HepG2 (cell line): Measurements from ENCODE around the gene ZNF500. TPM values are rescaled to one million over a fixed set of nuclear protein-coding genes. Genes with fewer than 3 reads are reported as not detected.
A peak's percentile ranks its signal among the peaks of the same experiment; 100 is the strongest.

Source experiments
- DMAP1 ChIP-seq: IDR thresholded peaks from 2 replicates; pipeline ENCODE4 v1.6.1; 2016
- DNMT3B ChIP-seq: conservative IDR thresholded peaks from 2 replicates; pipeline ENCODE4 v1.6.1; 2016; ENCODE audit warnings: missing biosample characterization, control low read depth
- FOXO1 ChIP-seq: sonication (generic); formaldehyde crosslinking; IDR thresholded peaks from 2 replicates; pipeline ENCODE4 v1.4.0; 2020; ENCODE audit warnings: missing genetic modification reagents
- HOXA3 ChIP-seq: sonication (generic); formaldehyde crosslinking; IDR thresholded peaks from 2 replicates; pipeline ENCODE4 v1.5.0; 2020; ENCODE audit warnings: missing genetic modification reagents
- IRF2 ChIP-seq: IDR thresholded peaks from 2 replicates; pipeline ENCODE4 v1.6.1; 2018; ENCODE audit warnings: missing genetic modification reagents, missing compliant biosample characterization
- ISL2 ChIP-seq: sonication (generic); formaldehyde crosslinking; IDR thresholded peaks from 2 replicates; pipeline ENCODE4 v1.5.0; 2020; ENCODE audit warnings: missing genetic modification reagents
- KLF13 ChIP-seq: sonication (generic); formaldehyde crosslinking; IDR thresholded peaks from 2 replicates; pipeline ENCODE4 v1.4.0; 2020; ENCODE audit warnings: mild to moderate bottlenecking, missing genetic modification reagents
- KMT2B ChIP-seq: IDR thresholded peaks from 2 replicates; pipeline ENCODE4 v1.6.1; 2016; ENCODE audit warnings: missing genetic modification reagents, missing compliant biosample characterization
- MAZ ChIP-seq, 2 experiments: sonication (generic) in 1 of 2; formaldehyde crosslinking in 1 of 2; IDR thresholded peaks; 2 replicates each; pipeline versions ENCODE4 v1.5.0 to v1.6.1; 2012 to 2020; ENCODE audit warnings: low read depth in 2 of 2, mild to moderate bottlenecking in 2 of 2, borderline replicate concordance in 1 of 2, improper control_type of control experiment in 1 of 2, low read length in 1 of 2, missing genetic modification reagents in 1 of 2, moderate library complexity in 1 of 2
- MIER3 ChIP-seq: IDR thresholded peaks from 2 replicates; pipeline ENCODE4 v1.6.1; 2016; ENCODE audit warnings: missing compliant biosample characterization, borderline replicate concordance
- NRL ChIP-seq: sonication (generic); formaldehyde crosslinking; IDR thresholded peaks from 2 replicates; pipeline ENCODE4 v1.5.0; 2020; ENCODE audit warnings: missing genetic modification reagents, mild to moderate bottlenecking, moderate library complexity, borderline replicate concordance
- PHF5A ChIP-seq: IDR thresholded peaks from one replicate; pipeline ENCODE4 v1.6.1; 2018; ENCODE audit warnings: low read depth, missing genetic modification reagents; ENCODE audit not compliant: unreplicated experiment
- ZNF431 ChIP-seq: sonication (generic); formaldehyde crosslinking; IDR thresholded peaks from 2 replicates; pipeline ENCODE4 v1.9.0; 2022; ENCODE audit warnings: missing genetic modification reagents, low read depth, mild to moderate bottlenecking, borderline replicate concordance
- ZNF543 ChIP-seq: sonication (generic); formaldehyde crosslinking; IDR thresholded peaks from 2 replicates; pipeline ENCODE4 v1.4.0; 2020; ENCODE audit warnings: mild to moderate bottlenecking, missing genetic modification reagents
- polyA plus RNA-seq, 8 experiments: library from polyadenylated mRNA; depleted of rRNA in 3 of 8; stranded (reverse) in 7 of 8; unstranded in 1 of 8; fragments of >200 nt; fragmentation: Illumina TruSeq in 4 of 8; extraction: Trizol in 4 of 8; gene quantifications; 2 replicates each; pipeline versions ENCODE4 v1.2.1 to v1.2.3, GENCODE V29; 2011 to 2016; ENCODE audit warnings: low read depth in 4 of 8, missing spikeins in 1 of 8, mixed read lengths in 1 of 8; ENCODE audit not compliant: insufficient read depth in 1 of 8
- total RNA-seq, 5 experiments: library from RNA; depleted of rRNA; stranded (reverse); fragments of >200 nt; fragmentation: Illumina TruSeq; extraction: Trizol; gene quantifications; 2 replicates each; pipeline ENCODE4 v1.2.3, GENCODE V29; 2016; ENCODE audit warnings: low read depth in 1 of 5
- TF ChIP-seq, protein P1 (sequence below): sonication (generic); formaldehyde crosslinking; IDR thresholded peaks from 2 replicates; pipeline ENCODE4 v1.4.0; 2020; ENCODE audit warnings: missing genetic modification reagents, borderline replicate concordance
- TF ChIP-seq, protein P2 (sequence below): sonication (generic); formaldehyde crosslinking; conservative IDR thresholded peaks from 2 replicates; pipeline ENCODE4 v1.4.0; 2020; ENCODE audit warnings: missing genetic modification reagents
- TF ChIP-seq, protein P3 (sequence below): sonication (generic); formaldehyde crosslinking; IDR thresholded peaks from 2 replicates; pipeline ENCODE4 v1.4.0; 2020; ENCODE audit warnings: mild to moderate bottlenecking, low read depth, missing genetic modification reagents
- TF ChIP-seq, protein P4 (sequence below): sonication (generic); formaldehyde crosslinking; IDR thresholded peaks from 2 replicates; pipeline ENCODE4 v1.5.1; 2020; ENCODE audit warnings: missing genetic modification reagents, mild to moderate bottlenecking, borderline replicate concordance
- TF ChIP-seq, protein P5 (sequence below): sonication (generic); formaldehyde crosslinking; IDR thresholded peaks from 2 replicates; pipeline ENCODE4 v1.8.0; 2022; ENCODE audit warnings: mild to moderate bottlenecking, missing genetic modification reagents; ENCODE audit not compliant: insufficient replicate concordance
- TF ChIP-seq, protein P6 (sequence below): sonication (generic); formaldehyde crosslinking; IDR thresholded peaks from 2 replicates; pipeline ENCODE4 v1.5.1; 2020; ENCODE audit warnings: mild to moderate bottlenecking, moderate library complexity, missing genetic modification reagents

Gene ZNF500
- total and polyA plus RNA-seq, 2 of the 13 experiments (the other 11 are each of a cell fraction or from before 2014, with no cell fraction given): 6.1 to 12.2 TPM

DNA sequence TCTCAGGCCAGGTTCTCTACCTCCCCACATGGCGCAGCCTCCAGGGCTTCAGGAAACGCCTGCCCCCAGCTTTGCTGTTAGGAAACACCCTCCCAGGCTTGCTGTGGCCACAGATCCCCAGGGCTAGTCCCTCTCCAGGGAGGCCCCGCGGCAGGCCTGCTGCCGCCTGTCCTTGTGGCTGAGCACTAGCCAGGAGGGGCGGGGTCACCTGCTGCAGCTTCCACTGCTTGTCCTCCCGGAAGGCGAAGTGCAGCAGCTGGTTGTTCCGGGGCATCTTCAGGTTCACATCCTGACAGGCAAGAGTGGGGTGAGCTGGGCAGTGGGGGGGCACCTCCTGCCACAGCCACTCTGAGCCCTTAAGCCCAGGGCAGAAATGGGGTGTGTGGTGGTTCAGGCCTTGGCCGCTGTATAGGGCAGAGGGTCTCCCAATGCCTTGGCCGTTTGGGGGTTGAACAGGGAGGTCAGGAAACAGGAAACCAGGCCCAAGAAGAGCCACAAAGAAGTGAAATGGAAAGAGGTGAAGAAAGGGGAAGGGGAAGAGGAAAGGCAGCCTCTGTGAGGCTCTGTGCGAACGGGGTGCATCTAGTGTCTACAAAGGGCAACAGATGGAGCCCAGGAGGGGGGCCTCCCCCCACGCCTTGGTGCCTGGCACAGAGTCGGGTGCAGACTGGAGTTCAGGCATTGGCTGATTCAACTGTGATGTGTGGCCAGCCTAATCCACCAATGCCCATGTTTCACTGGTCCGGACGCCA is 33.5 kb upstream of the ZNF500 start (continued):
- no peak for TF ChIP-seq KLF13 (CRISPR knock-in tag)
- no peak for TF ChIP-seq ZNF543 (CRISPR knock-in tag)
- TF ChIP-seq, protein P1, sequence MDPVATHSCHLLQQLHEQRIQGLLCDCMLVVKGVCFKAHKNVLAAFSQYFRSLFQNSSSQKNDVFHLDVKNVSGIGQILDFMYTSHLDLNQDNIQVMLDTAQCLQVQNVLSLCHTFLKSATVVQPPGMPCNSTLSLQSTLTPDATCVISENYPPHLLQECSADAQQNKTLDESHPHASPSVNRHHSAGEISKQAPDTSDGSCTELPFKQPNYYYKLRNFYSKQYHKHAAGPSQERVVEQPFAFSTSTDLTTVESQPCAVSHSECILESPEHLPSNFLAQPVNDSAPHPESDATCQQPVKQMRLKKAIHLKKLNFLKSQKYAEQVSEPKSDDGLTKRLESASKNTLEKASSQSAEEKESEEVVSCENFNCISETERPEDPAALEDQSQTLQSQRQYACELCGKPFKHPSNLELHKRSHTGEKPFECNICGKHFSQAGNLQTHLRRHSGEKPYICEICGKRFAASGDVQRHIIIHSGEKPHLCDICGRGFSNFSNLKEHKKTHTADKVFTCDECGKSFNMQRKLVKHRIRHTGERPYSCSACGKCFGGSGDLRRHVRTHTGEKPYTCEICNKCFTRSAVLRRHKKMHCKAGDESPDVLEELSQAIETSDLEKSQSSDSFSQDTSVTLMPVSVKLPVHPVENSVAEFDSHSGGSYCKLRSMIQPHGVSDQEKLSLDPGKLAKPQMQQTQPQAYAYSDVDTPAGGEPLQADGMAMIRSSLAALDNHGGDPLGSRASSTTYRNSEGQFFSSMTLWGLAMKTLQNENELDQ (CRISPR knock-in tag): no peak
- TF ChIP-seq, protein P2, sequence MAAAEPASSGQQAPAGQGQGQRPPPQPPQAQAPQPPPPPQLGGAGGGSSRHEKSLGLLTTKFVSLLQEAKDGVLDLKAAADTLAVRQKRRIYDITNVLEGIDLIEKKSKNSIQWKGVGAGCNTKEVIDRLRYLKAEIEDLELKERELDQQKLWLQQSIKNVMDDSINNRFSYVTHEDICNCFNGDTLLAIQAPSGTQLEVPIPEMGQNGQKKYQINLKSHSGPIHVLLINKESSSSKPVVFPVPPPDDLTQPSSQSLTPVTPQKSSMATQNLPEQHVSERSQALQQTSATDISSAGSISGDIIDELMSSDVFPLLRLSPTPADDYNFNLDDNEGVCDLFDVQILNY: no peak
- TF ChIP-seq, protein P3, sequence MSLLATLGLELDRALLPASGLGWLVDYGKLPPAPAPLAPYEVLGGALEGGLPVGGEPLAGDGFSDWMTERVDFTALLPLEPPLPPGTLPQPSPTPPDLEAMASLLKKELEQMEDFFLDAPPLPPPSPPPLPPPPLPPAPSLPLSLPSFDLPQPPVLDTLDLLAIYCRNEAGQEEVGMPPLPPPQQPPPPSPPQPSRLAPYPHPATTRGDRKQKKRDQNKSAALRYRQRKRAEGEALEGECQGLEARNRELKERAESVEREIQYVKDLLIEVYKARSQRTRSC (CRISPR knock-in tag): no peak
- no peak for TF ChIP-seq KMT2B
- no peak for TF ChIP-seq FOXO1 (CRISPR knock-in tag)
- no peak for TF ChIP-seq MAZ (IDR thresholded peaks at IDR 0.05; ENCODE audit: borderline replicate concordance, low read depth, low read length)
- 0 out of 2 replicates have a peak, but pooled peaks have one; percentile 15 for TF ChIP-seq MAZ (CRISPR knock-in tag; IDR thresholded peaks at IDR 0.05; ENCODE audit: low read depth)
- TF ChIP-seq DNMT3B (CRISPR knock-in tag): no peak
- no peak for TF ChIP-seq IRF2
- peak; percentile 45; the same call in 1 of the 2 replicates for TF ChIP-seq DMAP1 (CRISPR knock-in tag)
- TF ChIP-seq, protein P4, sequence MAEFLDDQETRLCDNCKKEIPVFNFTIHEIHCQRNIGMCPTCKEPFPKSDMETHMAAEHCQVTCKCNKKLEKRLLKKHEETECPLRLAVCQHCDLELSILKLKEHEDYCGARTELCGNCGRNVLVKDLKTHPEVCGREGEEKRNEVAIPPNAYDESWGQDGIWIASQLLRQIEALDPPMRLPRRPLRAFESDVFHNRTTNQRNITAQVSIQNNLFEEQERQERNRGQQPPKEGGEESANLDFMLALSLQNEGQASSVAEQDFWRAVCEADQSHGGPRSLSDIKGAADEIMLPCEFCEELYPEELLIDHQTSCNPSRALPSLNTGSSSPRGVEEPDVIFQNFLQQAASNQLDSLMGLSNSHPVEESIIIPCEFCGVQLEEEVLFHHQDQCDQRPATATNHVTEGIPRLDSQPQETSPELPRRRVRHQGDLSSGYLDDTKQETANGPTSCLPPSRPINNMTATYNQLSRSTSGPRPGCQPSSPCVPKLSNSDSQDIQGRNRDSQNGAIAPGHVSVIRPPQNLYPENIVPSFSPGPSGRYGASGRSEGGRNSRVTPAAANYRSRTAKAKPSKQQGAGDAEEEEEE (CRISPR knock-in tag): no peak
- no peak for TF ChIP-seq PHF5A (CRISPR knock-in tag)
- peak; percentile 53; the same call in 1 of the 2 replicates for TF ChIP-seq HOXA3 (CRISPR knock-in tag)
- no peak for TF ChIP-seq ZNF431 (CRISPR knock-in tag)
- no peak for TF ChIP-seq MIER3 (CRISPR knock-in tag)
- TF ChIP-seq, protein P5, sequence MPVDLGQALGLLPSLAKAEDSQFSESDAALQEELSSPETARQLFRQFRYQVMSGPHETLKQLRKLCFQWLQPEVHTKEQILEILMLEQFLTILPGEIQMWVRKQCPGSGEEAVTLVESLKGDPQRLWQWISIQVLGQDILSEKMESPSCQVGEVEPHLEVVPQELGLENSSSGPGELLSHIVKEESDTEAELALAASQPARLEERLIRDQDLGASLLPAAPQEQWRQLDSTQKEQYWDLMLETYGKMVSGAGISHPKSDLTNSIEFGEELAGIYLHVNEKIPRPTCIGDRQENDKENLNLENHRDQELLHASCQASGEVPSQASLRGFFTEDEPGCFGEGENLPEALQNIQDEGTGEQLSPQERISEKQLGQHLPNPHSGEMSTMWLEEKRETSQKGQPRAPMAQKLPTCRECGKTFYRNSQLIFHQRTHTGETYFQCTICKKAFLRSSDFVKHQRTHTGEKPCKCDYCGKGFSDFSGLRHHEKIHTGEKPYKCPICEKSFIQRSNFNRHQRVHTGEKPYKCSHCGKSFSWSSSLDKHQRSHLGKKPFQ (CRISPR knock-in tag): no peak
- TF ChIP-seq, protein P6, sequence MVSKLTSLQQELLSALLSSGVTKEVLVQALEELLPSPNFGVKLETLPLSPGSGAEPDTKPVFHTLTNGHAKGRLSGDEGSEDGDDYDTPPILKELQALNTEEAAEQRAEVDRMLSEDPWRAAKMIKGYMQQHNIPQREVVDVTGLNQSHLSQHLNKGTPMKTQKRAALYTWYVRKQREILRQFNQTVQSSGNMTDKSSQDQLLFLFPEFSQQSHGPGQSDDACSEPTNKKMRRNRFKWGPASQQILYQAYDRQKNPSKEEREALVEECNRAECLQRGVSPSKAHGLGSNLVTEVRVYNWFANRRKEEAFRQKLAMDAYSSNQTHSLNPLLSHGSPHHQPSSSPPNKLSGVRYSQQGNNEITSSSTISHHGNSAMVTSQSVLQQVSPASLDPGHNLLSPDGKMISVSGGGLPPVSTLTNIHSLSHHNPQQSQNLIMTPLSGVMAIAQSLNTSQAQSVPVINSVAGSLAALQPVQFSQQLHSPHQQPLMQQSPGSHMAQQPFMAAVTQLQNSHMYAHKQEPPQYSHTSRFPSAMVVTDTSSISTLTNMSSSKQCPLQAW (CRISPR knock-in tag): peak; percentile 80; the same call in 1 of the 2 replicates
- no peak for TF ChIP-seq NRL
- TF ChIP-seq ISL2: no peak
